Liver (tissue), 9 donors: ENCODE results near the gene SIX4. TPM values are rescaled to one million over a fixed set of nuclear protein-coding genes. Genes with fewer than 3 reads are reported as not detected.
A peak's percentile ranks its signal among the peaks of the same experiment; 100 is the strongest.

Source experiments
- DNase-seq: peaks from one replicate; pipeline ENCODE4 v3.0.0-alpha.2; 2017; ENCODE audit warnings: low spot score
- H3K27ac ChIP-seq, 2 donors: one replicate each; pipeline ENCODE4 v1.7.0; 2013; ENCODE audit warnings: inconsistent platforms in 2 of 2, low read length in 2 of 2, control low read depth in 1 of 2, low read depth in 1 of 2, mild to moderate bottlenecking in 1 of 2
- H3K27me3 ChIP-seq, 4 donors: one replicate each; pipeline versions ENCODE4 v1.6.1 to v1.7.0; 2013; ENCODE audit warnings: low read length in 3 of 4, inconsistent platforms in 1 of 4, mild to moderate bottlenecking in 1 of 4, moderate library complexity in 1 of 4; ENCODE audit not compliant: control insufficient read depth in 4 of 4, insufficient read depth in 4 of 4
- H3K36me3 ChIP-seq, 4 donors: one replicate each; pipeline versions ENCODE4 v1.6.1 to v1.7.0; 2013; ENCODE audit warnings: low read length in 3 of 4, mild to moderate bottlenecking in 3 of 4, low read depth in 1 of 4, moderate library complexity in 1 of 4; ENCODE audit not compliant: control insufficient read depth in 4 of 4, insufficient read depth in 3 of 4
- H3K4me1 ChIP-seq, 4 donors: one replicate each; pipeline versions ENCODE4 v1.6.1 to v1.7.0; 2013; ENCODE audit warnings: low read length in 3 of 4, mild to moderate bottlenecking in 3 of 4, moderate library complexity in 1 of 4; ENCODE audit not compliant: control insufficient read depth in 4 of 4, insufficient read depth in 4 of 4
- H3K4me3 ChIP-seq, 3 donors: one replicate each; pipeline versions ENCODE4 v1.6.1 to v1.7.0; 2013; ENCODE audit warnings: low read length in 3 of 3, control low read depth in 1 of 3, low read depth in 1 of 3, mild to moderate bottlenecking in 1 of 3
- H3K9ac ChIP-seq, 2 donors: one replicate each; pipeline ENCODE4 v1.7.0; 2013; ENCODE audit warnings: low read length in 2 of 2, mild to moderate bottlenecking in 2 of 2, moderate library complexity in 2 of 2, control low read depth in 1 of 2, low read depth in 1 of 2
- H3K9me3 ChIP-seq, 4 donors: one replicate each; pipeline versions ENCODE4 v1.6.1 to v1.7.0; 2013; ENCODE audit warnings: low read length in 3 of 4; ENCODE audit not compliant: control insufficient read depth in 4 of 4
- EGR1 ChIP-seq, 2 donors: IDR thresholded peaks; 2 replicates each; pipeline ENCODE4 v1.6.1; 2016 to 2018; ENCODE audit warnings: antibody characterized with exemption in 2 of 2, low read depth in 2 of 2
- FOXA1 ChIP-seq: IDR thresholded peaks from 2 replicates; pipeline ENCODE4 v1.6.1; 2016; ENCODE audit warnings: antibody characterized with exemption
- FOXA2 ChIP-seq: IDR thresholded peaks from 2 replicates; pipeline ENCODE4 v1.6.1; 2016; ENCODE audit warnings: antibody characterized with exemption
- GABPA ChIP-seq, 2 donors: IDR thresholded peaks in 1 of 2; conservative IDR thresholded peaks in 1 of 2; 2 replicates each; pipeline ENCODE4 v1.6.1; 2016; ENCODE audit warnings: antibody characterized with exemption in 2 of 2, mild to moderate bottlenecking in 1 of 2, moderate library complexity in 1 of 2
- HNF4A ChIP-seq, 2 donors: conservative IDR thresholded peaks; 2 replicates each; pipeline ENCODE4 v1.6.1; 2016; ENCODE audit warnings: antibody characterized with exemption in 2 of 2, mild to moderate bottlenecking in 2 of 2
- HNF4G ChIP-seq: IDR thresholded peaks from 2 replicates; pipeline ENCODE4 v1.6.1; 2016; ENCODE audit warnings: antibody characterized with exemption
- JUND ChIP-seq, 2 donors: IDR thresholded peaks; 2 replicates each; pipeline ENCODE4 v1.6.1; 2016; ENCODE audit warnings: antibody characterized with exemption in 2 of 2
- NR2F2 ChIP-seq: IDR thresholded peaks from 2 replicates; pipeline ENCODE4 v1.6.1; 2016; ENCODE audit warnings: antibody characterized with exemption
- RAD21 ChIP-seq, 2 donors: IDR thresholded peaks; 2 replicates each; pipeline ENCODE4 v1.6.1; 2016; ENCODE audit warnings: antibody characterized with exemption in 2 of 2, mild to moderate bottlenecking in 2 of 2
- RXRA ChIP-seq, 2 donors: IDR thresholded peaks; 2 replicates each; pipeline ENCODE4 v1.6.1; 2017 to 2018; ENCODE audit warnings: antibody characterized with exemption in 2 of 2, mild to moderate bottlenecking in 1 of 2
- SP1 ChIP-seq: IDR thresholded peaks from 2 replicates; pipeline ENCODE4 v1.6.1; 2018; ENCODE audit warnings: antibody characterized with exemption, mild to moderate bottlenecking
- TAF1 ChIP-seq: conservative IDR thresholded peaks from 2 replicates; pipeline ENCODE4 v1.6.1; 2016; ENCODE audit warnings: antibody characterized with exemption, mild to moderate bottlenecking
- YY1 ChIP-seq: IDR thresholded peaks from 2 replicates; pipeline ENCODE4 v1.6.1; 2016; ENCODE audit warnings: antibody characterized with exemption, mild to moderate bottlenecking
- WGBS: extraction: QIAGEN DNeasy Blood & Tissue Kit; methylation state at CpG from one replicate; pipeline ENCODE4 v1.1.7; 2013; 5-methylcytosine and 5-hydroxymethylcytosine counted together
- polyA plus RNA-seq, 2 donors: library from polyadenylated mRNA; stranded (reverse) in 1 of 2; unstranded in 1 of 2; fragments of 200-250 nt in 1 of 2; fragments of >200 nt in 1 of 2; fragmentation: Nextera tagmentation in 1 of 2; extraction: Ambion mirVana in 1 of 2; gene quantifications; one replicate each; pipeline versions ENCODE4 v1.2.1 to v1.2.3, GENCODE V29; 2013 to 2015
- total RNA-seq, 2 donors: library from RNA; depleted of rRNA; stranded (reverse); fragments of >200 nt; gene quantifications; one replicate each; pipeline ENCODE4 v1.2.3, GENCODE V29; 2014
- TF ChIP-seq, protein P1 (sequence below): IDR thresholded peaks from 2 replicates; pipeline ENCODE4 v1.6.1; 2016; ENCODE audit warnings: antibody characterized with exemption
- TF ChIP-seq, protein P2 (sequence below): IDR thresholded peaks from 2 replicates; pipeline ENCODE4 v1.6.1; 2016; ENCODE audit warnings: antibody characterized with exemption, mild to moderate bottlenecking
- TF ChIP-seq, protein P3 (sequence below): IDR thresholded peaks from 2 replicates; pipeline ENCODE4 v1.6.1; 2016; ENCODE audit warnings: antibody characterized with exemption
- TF ChIP-seq, protein P4 (sequence below): IDR thresholded peaks from 2 replicates; pipeline ENCODE4 v1.6.1; 2016; ENCODE audit warnings: antibody characterized with exemption
- TF ChIP-seq, protein P5 (sequence below): fragments of 150-350 bp; IDR thresholded peaks from 2 replicates; pipeline ENCODE4 v1.5.1; 2017; ENCODE audit warnings: improper control_type of control experiment, low read depth, low read length; ENCODE audit not compliant: missing input control
- donor health status: healthy.
- donor health status: healthy.
- donor health status: healthy.
- donor health status: healthy.
- donor health status: healthy.

The SIX4 gene
- total and polyA plus RNA-seq, 4 donors, result 0.08 to 0.93 (median 0.13) TPM

DNA sequence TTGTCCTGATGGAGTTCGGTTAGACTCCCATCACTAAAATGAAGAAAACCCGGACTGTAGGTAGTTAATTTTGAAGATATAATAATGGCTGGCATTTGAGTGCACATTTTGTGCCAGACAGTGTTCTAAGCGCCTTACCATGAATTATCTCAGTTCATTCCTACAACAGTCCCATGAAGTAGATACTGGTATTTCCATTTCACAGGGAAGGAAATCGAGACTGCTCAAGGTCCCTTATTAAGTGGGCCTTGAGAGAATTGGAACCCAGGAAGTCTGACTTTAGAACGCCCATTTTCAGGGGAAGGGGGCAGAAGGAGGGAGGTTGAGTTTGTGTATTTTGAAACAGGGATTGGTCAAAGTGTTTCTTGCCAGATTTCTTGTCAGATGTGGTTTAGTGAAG lies 11.3 kb upstream of the SIX4 start:
- Histone ChIP-seq H3K36me3 (no peaks in the 10 kb centered on the region), H3K9ac (peak overlapping the region; percentile 49 to 82), H3K4me1 (peaks cover 4 to 18% (median 11%) of the 10 kb centered on the region in 4 donors), H3K27me3 (no peaks in the 10 kb centered on the region), H3K27ac (no peak overlapping the region), H3K9me3 (no peaks in the 10 kb centered on the region), H3K4me3 (peak overlapping the region; percentile 69 to 99 (median 87))
- TF ChIP-seq, protein P1, sequence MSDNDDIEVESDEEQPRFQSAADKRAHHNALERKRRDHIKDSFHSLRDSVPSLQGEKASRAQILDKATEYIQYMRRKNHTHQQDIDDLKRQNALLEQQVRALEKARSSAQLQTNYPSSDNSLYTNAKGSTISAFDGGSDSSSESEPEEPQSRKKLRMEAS, result no peak
- TF ChIP-seq FOXA1 (no peak), HNF4G (no peak), NR2F2 (no peak), EGR1 (IDR thresholded peaks at IDR 0.05; ENCODE audit: low read depth in 2 of 2) (no peak), YY1 (no peak), SP1 (no peak), TAF1 (no peak)
- TF ChIP-seq, protein P2, sequence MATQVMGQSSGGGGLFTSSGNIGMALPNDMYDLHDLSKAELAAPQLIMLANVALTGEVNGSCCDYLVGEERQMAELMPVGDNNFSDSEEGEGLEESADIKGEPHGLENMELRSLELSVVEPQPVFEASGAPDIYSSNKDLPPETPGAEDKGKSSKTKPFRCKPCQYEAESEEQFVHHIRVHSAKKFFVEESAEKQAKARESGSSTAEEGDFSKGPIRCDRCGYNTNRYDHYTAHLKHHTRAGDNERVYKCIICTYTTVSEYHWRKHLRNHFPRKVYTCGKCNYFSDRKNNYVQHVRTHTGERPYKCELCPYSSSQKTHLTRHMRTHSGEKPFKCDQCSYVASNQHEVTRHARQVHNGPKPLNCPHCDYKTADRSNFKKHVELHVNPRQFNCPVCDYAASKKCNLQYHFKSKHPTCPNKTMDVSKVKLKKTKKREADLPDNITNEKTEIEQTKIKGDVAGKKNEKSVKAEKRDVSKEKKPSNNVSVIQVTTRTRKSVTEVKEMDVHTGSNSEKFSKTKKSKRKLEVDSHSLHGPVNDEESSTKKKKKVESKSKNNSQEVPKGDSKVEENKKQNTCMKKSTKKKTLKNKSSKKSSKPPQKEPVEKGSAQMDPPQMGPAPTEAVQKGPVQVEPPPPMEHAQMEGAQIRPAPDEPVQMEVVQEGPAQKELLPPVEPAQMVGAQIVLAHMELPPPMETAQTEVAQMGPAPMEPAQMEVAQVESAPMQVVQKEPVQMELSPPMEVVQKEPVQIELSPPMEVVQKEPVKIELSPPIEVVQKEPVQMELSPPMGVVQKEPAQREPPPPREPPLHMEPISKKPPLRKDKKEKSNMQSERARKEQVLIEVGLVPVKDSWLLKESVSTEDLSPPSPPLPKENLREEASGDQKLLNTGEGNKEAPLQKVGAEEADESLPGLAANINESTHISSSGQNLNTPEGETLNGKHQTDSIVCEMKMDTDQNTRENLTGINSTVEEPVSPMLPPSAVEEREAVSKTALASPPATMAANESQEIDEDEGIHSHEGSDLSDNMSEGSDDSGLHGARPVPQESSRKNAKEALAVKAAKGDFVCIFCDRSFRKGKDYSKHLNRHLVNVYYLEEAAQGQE, result no peak
- TF ChIP-seq, protein P3, sequence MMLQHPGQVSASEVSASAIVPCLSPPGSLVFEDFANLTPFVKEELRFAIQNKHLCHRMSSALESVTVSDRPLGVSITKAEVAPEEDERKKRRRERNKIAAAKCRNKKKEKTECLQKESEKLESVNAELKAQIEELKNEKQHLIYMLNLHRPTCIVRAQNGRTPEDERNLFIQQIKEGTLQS, result no peak
- WGBS, result 15% methylated on average over 5 of the region's 5 CpGs
- DNase-seq, result no peak

DNA sequence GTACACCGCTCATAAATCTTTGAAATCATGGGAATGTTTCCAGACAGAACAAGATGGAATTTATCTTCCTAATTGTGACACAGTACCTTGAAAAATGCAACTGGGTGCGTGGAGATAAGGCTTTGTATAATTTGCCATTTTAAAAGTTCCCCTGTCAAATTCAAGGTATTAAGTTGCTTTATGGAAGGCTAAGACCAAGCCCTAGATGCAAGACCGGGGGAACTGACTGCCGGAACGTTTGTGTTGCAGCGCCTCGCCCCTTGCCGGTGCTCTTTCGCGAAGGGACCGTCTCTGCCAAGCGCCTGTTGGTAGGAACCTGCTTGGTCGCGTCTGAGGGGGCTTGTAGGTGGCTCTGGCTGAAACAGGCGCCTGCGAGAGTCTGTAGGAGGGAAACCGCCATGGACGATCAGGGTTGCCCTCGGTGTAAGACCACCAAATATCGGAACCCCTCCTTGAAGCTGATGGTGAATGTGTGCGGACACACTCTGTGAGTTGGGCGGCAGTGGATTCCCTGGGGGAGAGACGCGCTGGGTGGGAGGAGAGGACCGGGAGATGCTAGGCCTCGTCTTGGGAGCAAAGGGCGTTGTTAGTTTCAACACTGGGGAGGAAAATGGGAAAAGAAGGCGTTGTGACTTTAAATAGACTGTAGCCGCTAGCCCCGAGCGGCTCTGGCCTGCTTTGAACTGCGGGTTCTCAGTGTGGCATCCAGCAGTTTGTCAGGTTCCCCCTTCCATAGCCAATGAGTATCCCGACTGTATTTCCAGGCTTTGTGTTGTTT lies 10.5 kb upstream of the SIX4 start, which contains the start of gene MNAT1:
TSS of gene MNAT1 (plus strand) at position 297 of the 778 bp plus-strand sequence. CDS start at position 399, 102 bp downstream.
- peak within 1 kb of the TSS; percentile 69 to 99 (median 87) for H3K4me3 ChIP-seq
- H3K27ac ChIP-seq, result peak within 1 kb of the TSS; percentile 17 to 29
- H3K4me1 ChIP-seq, result peaks cover 4 to 18% (median 11%) of the 10 kb centered on the region in 4 donors
- TF ChIP-seq, protein P4, sequence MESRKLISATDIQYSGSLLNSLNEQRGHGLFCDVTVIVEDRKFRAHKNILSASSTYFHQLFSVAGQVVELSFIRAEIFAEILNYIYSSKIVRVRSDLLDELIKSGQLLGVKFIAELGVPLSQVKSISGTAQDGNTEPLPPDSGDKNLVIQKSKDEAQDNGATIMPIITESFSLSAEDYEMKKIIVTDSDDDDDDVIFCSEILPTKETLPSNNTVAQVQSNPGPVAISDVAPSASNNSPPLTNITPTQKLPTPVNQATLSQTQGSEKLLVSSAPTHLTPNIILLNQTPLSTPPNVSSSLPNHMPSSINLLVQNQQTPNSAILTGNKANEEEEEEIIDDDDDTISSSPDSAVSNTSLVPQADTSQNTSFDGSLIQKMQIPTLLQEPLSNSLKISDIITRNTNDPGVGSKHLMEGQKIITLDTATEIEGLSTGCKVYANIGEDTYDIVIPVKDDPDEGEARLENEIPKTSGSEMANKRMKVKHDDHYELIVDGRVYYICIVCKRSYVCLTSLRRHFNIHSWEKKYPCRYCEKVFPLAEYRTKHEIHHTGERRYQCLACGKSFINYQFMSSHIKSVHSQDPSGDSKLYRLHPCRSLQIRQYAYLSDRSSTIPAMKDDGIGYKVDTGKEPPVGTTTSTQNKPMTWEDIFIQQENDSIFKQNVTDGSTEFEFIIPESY, result peak; percentile 59
- TF ChIP-seq HNF4A (conservative IDR thresholded peaks at IDR 0.05) (peak; percentile 33 to 53), RAD21 (IDR thresholded peaks at IDR 0.05) (peak; percentile 53 to 69), NR2F2 (no peak), JUND (IDR thresholded peaks at IDR 0.05) (no peak), RXRA (IDR thresholded peaks at IDR 0.05) (peak in 1 of 2 donors; percentile 19), TAF1 (peak; percentile 80), FOXA1 (peak; percentile 24), FOXA2 (no peak), HNF4G (no peak), GABPA (IDR thresholded peaks at IDR 0.05 in 1 of 2, conservative IDR thresholded peaks at IDR 0.05 in 1 of 2) (peak; percentile 56 to 73), YY1 (peak; percentile 79), SP1 (peak; percentile 23), EGR1 (IDR thresholded peaks at IDR 0.05; ENCODE audit: low read depth in 2 of 2) (no peak)
- TF ChIP-seq, protein P1, result peak; percentile 29
- TF ChIP-seq, protein P3, result no peak
- TF ChIP-seq, protein P5, sequence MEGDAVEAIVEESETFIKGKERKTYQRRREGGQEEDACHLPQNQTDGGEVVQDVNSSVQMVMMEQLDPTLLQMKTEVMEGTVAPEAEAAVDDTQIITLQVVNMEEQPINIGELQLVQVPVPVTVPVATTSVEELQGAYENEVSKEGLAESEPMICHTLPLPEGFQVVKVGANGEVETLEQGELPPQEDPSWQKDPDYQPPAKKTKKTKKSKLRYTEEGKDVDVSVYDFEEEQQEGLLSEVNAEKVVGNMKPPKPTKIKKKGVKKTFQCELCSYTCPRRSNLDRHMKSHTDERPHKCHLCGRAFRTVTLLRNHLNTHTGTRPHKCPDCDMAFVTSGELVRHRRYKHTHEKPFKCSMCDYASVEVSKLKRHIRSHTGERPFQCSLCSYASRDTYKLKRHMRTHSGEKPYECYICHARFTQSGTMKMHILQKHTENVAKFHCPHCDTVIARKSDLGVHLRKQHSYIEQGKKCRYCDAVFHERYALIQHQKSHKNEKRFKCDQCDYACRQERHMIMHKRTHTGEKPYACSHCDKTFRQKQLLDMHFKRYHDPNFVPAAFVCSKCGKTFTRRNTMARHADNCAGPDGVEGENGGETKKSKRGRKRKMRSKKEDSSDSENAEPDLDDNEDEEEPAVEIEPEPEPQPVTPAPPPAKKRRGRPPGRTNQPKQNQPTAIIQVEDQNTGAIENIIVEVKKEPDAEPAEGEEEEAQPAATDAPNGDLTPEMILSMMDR, result peak; percentile 8
- TF ChIP-seq, protein P2, result peak; percentile 47
- no peaks in the 10 kb centered on the region for H3K9me3 ChIP-seq
- no peaks in the 10 kb centered on the region for H3K36me3 ChIP-seq
- H3K27me3 ChIP-seq, result no peaks in the 10 kb centered on the region
- H3K9ac ChIP-seq, result peak within 1 kb of the TSS; percentile 49 to 82
- peak; percentile 82 for DNase-seq
- WGBS, result 3% methylated on average over 33 of the region's 33 CpGs
